ENCODE measurements around the gene PRR11.
"Not testable (repeated sequence)": the region's sequence is repeated elsewhere in the genome, so short reads cannot be mapped to it uniquely, and the experiment has no call there.

The PRR11 gene

DNA sequence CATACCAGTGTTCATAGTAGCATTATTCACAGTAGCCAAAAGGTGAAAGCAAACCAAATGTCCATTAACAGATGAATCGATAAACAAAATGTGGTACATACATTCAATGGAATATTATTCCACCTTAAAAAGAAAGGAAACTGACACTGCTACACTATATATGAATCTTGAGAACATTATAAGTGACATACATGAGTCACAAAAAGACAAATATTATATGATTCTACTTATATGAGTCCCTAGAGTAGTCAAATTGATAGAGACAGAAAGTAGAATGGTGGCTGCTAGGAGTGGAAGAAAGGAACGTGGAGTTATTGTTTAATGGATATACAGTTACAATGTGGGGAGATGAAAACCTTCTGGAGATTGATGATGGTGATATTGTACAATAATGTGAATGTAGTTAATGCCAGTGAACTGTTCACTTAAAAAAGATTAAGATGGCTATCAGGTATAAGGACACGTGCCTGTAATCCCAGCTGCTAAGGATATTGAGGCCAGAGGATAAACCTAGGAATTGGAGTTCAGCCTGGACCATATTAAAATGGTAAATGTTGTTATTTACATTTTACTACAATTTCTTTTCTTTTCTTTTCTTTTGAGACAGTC lies 28.6 kb upstream of the PRR11 start:
- H3K9me3 ChIP-seq (ENCODE audit: control insufficient read depth, low read length), result no peaks in the 10 kb centered on the region

DNA sequence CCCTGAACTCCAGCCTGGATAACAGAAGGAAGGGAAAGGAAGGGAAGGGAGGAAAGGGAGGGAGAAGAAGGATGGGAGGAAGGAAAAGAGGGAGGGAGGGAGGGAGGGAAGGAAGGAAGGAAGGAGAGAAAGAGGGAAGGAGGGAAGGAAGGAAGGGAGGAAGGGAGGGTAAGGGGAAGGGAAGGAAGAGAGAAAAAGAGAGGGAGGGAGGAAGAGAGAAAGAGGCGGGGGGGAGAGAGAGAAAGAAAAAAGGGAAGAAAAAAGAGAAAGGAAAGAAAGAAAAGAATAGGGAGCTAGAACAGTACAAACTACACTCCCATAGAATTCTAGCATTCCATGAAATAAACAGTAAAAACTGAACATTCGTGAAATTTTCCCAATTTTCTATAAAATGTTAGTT lies 25.7 kb upstream of the PRR11 start:
- Histone ChIP-seq H3K9ac (ENCODE audit: low read length) (no peak overlapping the region), H3K9me3 (ENCODE audit: control insufficient read depth, low read length) (no peaks in the 10 kb centered on the region), H3K36me3 (ENCODE audit: control insufficient read depth, insufficient read depth, low read length, severe bottlenecking) (no peaks in the 10 kb centered on the region), H3K4me3 (ENCODE audit: low read length) (no peak overlapping the region), H3K27me3 (replicated peaks; ENCODE audit: control insufficient read depth, insufficient read depth, low read length) (no peaks in the 10 kb centered on the region), H3K4me1 (ENCODE audit: control insufficient read depth, insufficient read depth, low read length) (peaks cover 12% of the 10 kb centered on the region)
- no peak for DNase-seq (ENCODE audit: low read depth)

More for the DNA sequence above, 28.6 kb upstream of the PRR11 start:
- Histone ChIP-seq H3K4me3 (ENCODE audit: low read length) (no peak overlapping the region), H3K27me3 (replicated peaks; ENCODE audit: control insufficient read depth, insufficient read depth, low read length) (no peaks in the 10 kb centered on the region), H3K9ac (ENCODE audit: low read length) (no peak overlapping the region), H3K36me3 (ENCODE audit: control insufficient read depth, insufficient read depth, low read length, severe bottlenecking) (no peaks in the 10 kb centered on the region), H3K4me1 (ENCODE audit: control insufficient read depth, insufficient read depth, low read length) (peaks cover 12% of the 10 kb centered on the region)
- DNase-seq (ENCODE audit: low read depth), result no peak

DNA sequence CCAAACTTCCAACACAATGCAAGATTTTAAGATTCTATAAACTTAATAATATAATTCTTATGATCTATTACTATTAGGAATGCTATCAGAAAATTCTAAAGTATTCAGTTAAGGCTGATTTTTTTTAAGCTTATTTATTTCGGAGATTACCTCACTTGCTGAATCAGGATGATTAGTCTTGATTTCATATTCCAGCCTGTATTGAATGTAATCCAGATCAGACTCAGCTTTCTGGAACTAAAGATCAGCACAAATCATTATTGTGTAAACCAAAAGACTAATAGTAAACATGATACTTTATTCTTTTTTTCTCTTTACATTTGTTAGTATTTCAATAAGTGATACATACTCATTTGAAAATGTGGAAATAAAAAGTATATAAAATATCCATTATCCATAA lies 24.4 kb upstream of the PRR11 start:
- Histone ChIP-seq H3K27me3 (replicated peaks; ENCODE audit: control insufficient read depth, insufficient read depth, low read length) (no peaks in the 10 kb centered on the region), H3K9ac (ENCODE audit: low read length) (peak overlapping the region; percentile 15), H3K4me1 (ENCODE audit: control insufficient read depth, insufficient read depth, low read length) (peaks cover 12% of the 10 kb centered on the region), H3K9me3 (ENCODE audit: control insufficient read depth, low read length) (no peaks in the 10 kb centered on the region), H3K4me3 (ENCODE audit: low read length) (peak overlapping the region; percentile 23), H3K36me3 (ENCODE audit: control insufficient read depth, insufficient read depth, low read length, severe bottlenecking) (no peaks in the 10 kb centered on the region)
- DNase-seq (ENCODE audit: low read depth), result no peak

DNA sequence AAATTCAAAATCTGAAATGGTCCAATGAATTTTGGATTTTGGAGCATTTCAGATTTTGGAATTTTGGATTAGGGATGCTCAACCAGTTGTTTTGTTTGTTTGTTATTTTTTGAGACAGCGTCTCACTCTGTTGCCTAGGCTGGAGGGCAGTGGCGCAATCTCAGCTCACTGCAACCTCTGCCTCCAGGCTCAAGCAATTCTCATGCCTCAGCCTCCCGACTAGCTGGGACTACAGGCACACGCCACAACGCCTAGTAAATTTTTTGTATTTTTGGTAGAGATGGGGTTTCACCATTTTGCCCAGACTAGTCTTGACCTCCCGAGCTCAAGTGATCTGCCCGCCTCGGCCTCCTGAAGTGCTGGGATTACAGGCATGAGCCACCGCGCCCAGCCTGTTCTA lies 17.2 kb upstream of the PRR11 start:
- H3K4me3 ChIP-seq (ENCODE audit: low read length); H3K36me3 ChIP-seq (ENCODE audit: control insufficient read depth, insufficient read depth, low read length, severe bottlenecking); DNase-seq (ENCODE audit: low read depth); H3K9me3 ChIP-seq (ENCODE audit: control insufficient read depth, low read length); H3K27me3 ChIP-seq (replicated peaks; ENCODE audit: control insufficient read depth, insufficient read depth, low read length); H3K4me1 ChIP-seq (ENCODE audit: control insufficient read depth, insufficient read depth, low read length); H3K9ac ChIP-seq (ENCODE audit: low read length): not testable (repeated sequence)

DNA sequence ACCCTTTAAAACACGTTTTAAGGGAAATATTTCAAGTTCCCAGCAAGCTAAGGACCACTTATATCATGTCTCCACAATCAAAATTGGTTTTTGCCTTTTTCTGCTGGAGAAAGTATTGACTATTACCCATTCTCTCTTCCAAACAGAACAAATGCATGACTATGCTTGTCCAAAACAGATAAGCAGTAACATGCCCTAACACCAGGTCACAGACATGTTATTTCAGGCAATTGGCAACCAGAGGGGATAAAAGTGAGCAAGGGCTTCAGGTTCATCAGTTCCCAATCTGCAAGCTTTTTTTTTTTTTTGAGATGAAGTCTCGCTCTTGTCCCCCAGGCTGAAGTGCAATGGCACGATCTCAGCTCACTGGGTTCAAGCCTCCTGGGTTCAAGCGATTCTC lies 15.6 kb upstream of the PRR11 start:
- H3K9me3 ChIP-seq (ENCODE audit: control insufficient read depth, low read length), result no peaks in the 10 kb centered on the region
- H3K4me3 ChIP-seq (ENCODE audit: low read length), result no peak overlapping the region
- H3K36me3 ChIP-seq (ENCODE audit: control insufficient read depth, insufficient read depth, low read length, severe bottlenecking), result no peaks in the 10 kb centered on the region
- H3K27me3 ChIP-seq (replicated peaks; ENCODE audit: control insufficient read depth, insufficient read depth, low read length), result no peaks in the 10 kb centered on the region
- H3K9ac ChIP-seq (ENCODE audit: low read length), result no peak overlapping the region
- H3K4me1 ChIP-seq (ENCODE audit: control insufficient read depth, insufficient read depth, low read length), result no peaks in the 10 kb centered on the region
- DNase-seq (ENCODE audit: low read depth), result no peak

DNA sequence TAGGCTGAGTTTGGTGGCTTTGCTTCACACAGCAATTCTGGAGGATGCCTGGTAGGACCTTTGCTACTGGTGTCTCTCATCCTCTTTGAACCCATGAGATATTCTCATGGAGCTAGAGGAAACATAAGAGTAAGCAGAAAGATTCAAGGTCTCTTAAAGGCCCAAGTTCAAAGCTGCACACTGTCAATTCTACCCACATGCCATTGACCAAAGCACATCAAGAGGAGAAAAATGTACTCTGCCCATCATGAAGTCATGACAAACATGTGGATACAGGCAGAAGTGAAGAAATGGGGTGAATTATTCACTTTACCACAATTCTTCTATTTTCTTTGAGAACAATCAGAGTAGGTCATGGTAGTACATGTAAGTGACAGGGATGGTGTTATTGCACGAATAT lies 13.7 kb upstream of the PRR11 start:
- Histone ChIP-seq H3K27me3 (replicated peaks; ENCODE audit: control insufficient read depth, insufficient read depth, low read length) (no peaks in the 10 kb centered on the region), H3K9ac (ENCODE audit: low read length) (no peak overlapping the region), H3K4me3 (ENCODE audit: low read length) (no peak overlapping the region), H3K36me3 (ENCODE audit: control insufficient read depth, insufficient read depth, low read length, severe bottlenecking) (no peaks in the 10 kb centered on the region), H3K4me1 (ENCODE audit: control insufficient read depth, insufficient read depth, low read length) (no peaks in the 10 kb centered on the region), H3K9me3 (ENCODE audit: control insufficient read depth, low read length) (no peaks in the 10 kb centered on the region)
- no peak for DNase-seq (ENCODE audit: low read depth)

DNA sequence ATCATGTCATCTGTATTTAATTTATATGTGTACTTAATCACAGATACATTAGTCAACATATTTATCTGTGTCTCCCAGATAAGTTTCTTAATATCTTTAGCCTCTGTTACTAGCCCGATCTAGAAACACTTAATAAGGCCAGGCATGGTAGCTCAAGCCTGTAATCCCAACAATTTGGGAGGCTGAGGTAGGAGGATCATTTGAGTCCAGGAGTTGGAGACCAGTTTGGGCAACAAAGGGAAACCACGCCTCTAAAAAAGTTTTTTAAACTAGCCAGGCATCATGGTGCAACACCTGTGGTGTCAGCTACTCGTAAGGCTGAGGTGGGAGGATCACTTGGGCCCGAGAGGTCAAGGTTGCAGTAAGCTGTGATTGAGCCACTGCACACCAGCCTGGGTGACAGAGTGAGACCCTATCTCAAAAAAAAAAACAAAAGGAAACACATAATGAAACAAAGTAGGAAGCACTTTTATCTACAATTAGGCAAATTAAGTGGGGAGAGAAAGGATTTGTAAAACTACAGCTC lies 9.9 kb upstream of the PRR11 start:
- Histone ChIP-seq H3K9me3 (ENCODE audit: control insufficient read depth, low read length) (no peaks in the 10 kb centered on the region), H3K4me1 (ENCODE audit: control insufficient read depth, insufficient read depth, low read length) (no peaks in the 10 kb centered on the region), H3K27me3 (replicated peaks; ENCODE audit: control insufficient read depth, insufficient read depth, low read length) (no peaks in the 10 kb centered on the region), H3K36me3 (ENCODE audit: control insufficient read depth, insufficient read depth, low read length, severe bottlenecking) (no peaks in the 10 kb centered on the region), H3K4me3 (ENCODE audit: low read length) (no peak overlapping the region), H3K9ac (ENCODE audit: low read length) (no peak overlapping the region)
- DNase-seq (ENCODE audit: low read depth), result no peak

DNA sequence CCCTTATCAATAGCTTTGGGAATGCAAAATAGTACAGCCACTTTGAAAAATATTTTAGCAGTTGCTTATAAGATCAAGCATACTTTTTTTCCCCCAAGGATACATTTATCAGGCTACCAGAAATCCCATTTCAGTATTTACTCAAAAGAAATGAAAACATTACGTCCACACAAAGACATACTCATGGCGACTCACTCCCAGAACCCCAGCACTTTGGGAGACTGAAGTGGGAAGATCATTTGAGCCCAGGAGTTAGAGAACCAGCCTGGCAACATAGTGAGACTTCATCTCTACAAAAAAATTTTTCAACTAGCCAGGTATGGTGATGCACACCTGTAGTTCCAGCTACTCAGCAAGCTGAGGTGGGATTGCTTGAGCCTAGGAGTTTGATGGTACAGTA lies 6.5 kb upstream of the PRR11 start:
- no peaks in the 10 kb centered on the region for H3K27me3 ChIP-seq (replicated peaks; ENCODE audit: control insufficient read depth, insufficient read depth, low read length)
- H3K4me3 ChIP-seq (ENCODE audit: low read length), result no peak overlapping the region
- no peak overlapping the region for H3K9ac ChIP-seq (ENCODE audit: low read length)
- DNase-seq (ENCODE audit: low read depth), result no peak
- no peaks in the 10 kb centered on the region for H3K36me3 ChIP-seq (ENCODE audit: control insufficient read depth, insufficient read depth, low read length, severe bottlenecking)
- H3K9me3 ChIP-seq (ENCODE audit: control insufficient read depth, low read length), result no peaks in the 10 kb centered on the region
- no peaks in the 10 kb centered on the region for H3K4me1 ChIP-seq (ENCODE audit: control insufficient read depth, insufficient read depth, low read length)

DNA sequence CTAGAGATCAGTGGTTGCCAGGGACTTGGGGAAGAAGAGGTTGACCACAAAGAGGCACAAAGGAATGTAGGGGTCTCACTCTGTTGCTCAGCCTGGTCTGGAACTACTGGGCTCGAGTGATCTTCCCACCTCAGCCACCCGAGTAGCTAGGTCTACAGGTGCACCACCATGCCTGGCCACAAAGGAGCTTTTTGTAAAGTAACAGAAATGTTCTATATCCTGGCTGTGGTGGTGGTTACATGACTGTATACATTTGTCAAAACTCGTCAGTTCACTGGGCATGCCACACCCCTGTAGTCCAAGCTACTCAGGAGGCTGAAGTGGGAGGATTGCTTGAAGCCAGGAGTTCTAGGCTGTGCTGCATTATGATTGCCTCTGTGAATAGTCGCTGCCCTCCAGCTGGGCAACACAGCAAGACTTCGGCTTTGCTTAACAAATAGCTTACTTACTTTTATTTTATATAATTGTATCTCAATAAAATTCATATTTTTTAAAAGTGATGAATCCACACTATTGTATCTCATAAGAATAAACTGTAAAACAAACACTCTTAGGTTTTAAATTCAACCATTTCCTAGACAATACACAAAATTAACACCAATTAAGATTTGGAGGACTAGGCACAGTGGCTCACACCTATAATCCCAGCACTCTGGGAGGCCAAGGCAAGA lies 5.6 kb upstream of the PRR11 start:
- Histone ChIP-seq H3K27me3 (replicated peaks; ENCODE audit: control insufficient read depth, insufficient read depth, low read length) (no peaks in the 10 kb centered on the region), H3K4me3 (ENCODE audit: low read length) (no peak overlapping the region), H3K4me1 (ENCODE audit: control insufficient read depth, insufficient read depth, low read length) (no peaks in the 10 kb centered on the region), H3K36me3 (ENCODE audit: control insufficient read depth, insufficient read depth, low read length, severe bottlenecking) (no peaks in the 10 kb centered on the region), H3K9me3 (ENCODE audit: control insufficient read depth, low read length) (no peaks in the 10 kb centered on the region), H3K9ac (ENCODE audit: low read length) (no peak overlapping the region)
- DNase-seq (ENCODE audit: low read depth), result no peak

DNA sequence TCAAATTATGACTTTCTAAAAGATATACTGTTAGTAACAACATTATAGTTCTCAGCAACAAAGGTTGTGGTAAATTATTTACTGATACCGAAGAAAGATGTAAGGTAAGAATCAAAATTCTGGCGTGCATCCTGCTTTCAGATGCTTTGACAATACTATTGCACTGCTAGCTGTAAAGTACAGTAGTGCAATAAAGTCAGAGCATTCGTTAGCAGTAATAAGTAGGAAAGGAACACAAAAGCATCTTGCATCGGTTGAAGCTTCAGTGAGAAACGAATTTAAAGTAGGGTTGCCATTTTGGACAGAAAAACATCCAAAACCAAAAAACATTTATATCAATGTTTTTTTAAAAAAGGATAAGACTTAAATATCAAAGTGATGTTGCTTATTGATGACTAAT lies 4.5 kb upstream of the PRR11 start:
- H3K4me1 ChIP-seq (ENCODE audit: control insufficient read depth, insufficient read depth, low read length), result peaks cover 2% of the 10 kb centered on the region
- no peak overlapping the region for H3K9ac ChIP-seq (ENCODE audit: low read length)
- H3K27me3 ChIP-seq (replicated peaks; ENCODE audit: control insufficient read depth, insufficient read depth, low read length), result no peaks in the 10 kb centered on the region
- no peaks in the 10 kb centered on the region for H3K9me3 ChIP-seq (ENCODE audit: control insufficient read depth, low read length)
- H3K4me3 ChIP-seq (ENCODE audit: low read length), result no peak overlapping the region
- DNase-seq (ENCODE audit: low read depth), result no peak
- H3K36me3 ChIP-seq (ENCODE audit: control insufficient read depth, insufficient read depth, low read length, severe bottlenecking), result no peaks in the 10 kb centered on the region

DNA sequence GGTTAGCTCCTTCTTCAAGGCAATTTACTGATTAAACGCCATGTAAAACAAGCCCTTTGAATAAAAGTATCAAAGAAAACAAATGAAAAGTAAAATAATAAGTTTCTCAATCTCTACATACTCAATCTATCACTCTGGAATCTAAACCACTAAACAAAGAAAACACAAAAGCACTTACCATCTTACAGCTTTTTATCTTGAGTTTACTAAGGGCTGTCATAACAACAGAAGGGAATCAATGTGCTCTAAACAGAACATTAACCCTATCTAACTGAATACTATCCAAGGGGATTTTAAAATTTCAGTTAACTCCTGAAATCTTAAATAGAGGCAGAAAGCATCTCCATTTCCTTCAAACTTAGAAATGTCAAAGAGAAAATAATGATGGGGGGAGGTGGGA lies 4.0 kb upstream of the PRR11 start:
- H3K9me3 ChIP-seq (ENCODE audit: control insufficient read depth, low read length), result no peaks in the 10 kb centered on the region
- H3K27me3 ChIP-seq (replicated peaks; ENCODE audit: control insufficient read depth, insufficient read depth, low read length), result no peaks in the 10 kb centered on the region
- H3K36me3 ChIP-seq (ENCODE audit: control insufficient read depth, insufficient read depth, low read length, severe bottlenecking), result no peaks in the 10 kb centered on the region
- H3K4me3 ChIP-seq (ENCODE audit: low read length), result no peak overlapping the region
- peak; percentile 25 for DNase-seq (ENCODE audit: low read depth)
- peaks cover 6% of the 10 kb centered on the region for H3K4me1 ChIP-seq (ENCODE audit: control insufficient read depth, insufficient read depth, low read length)
- no peak overlapping the region for H3K9ac ChIP-seq (ENCODE audit: low read length)

DNA sequence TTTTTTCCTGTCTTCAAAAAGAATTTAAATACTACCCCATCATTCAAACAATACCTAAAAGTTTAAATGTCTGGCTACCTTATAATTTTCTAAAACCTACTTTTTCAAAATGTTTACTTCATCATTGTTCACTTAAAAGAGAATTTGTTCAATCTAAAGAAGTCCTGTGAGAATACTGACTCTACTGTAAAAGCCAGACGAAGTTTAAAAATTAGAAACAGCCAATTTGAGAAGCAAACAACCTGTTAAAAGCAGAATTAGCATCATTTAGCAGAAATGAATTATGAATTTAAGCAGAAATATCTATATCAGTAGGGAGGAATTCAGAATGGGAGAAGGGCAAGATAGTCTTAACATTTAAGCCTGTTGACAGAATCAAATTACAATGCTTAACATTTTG lies 2.6 kb upstream of the PRR11 start:
- Histone ChIP-seq H3K4me1 (ENCODE audit: control insufficient read depth, insufficient read depth, low read length) (peaks cover 6% of the 10 kb centered on the region), H3K4me3 (ENCODE audit: low read length) (no peak overlapping the region), H3K36me3 (ENCODE audit: control insufficient read depth, insufficient read depth, low read length, severe bottlenecking) (no peaks in the 10 kb centered on the region), H3K27me3 (replicated peaks; ENCODE audit: control insufficient read depth, insufficient read depth, low read length) (no peaks in the 10 kb centered on the region), H3K9ac (ENCODE audit: low read length) (peak overlapping the region; percentile 86), H3K9me3 (ENCODE audit: control insufficient read depth, low read length) (no peaks in the 10 kb centered on the region)
- DNase-seq (ENCODE audit: low read depth), result no peak

All from adipocyte (in vitro differentiated cells).